HepG2 (cell line): ENCODE results near the gene CKS1B. TPM values are rescaled to one million over a fixed set of nuclear protein-coding genes. Genes with fewer than 3 reads are reported as not detected.

Experiments used
- DR1 ChIP-seq: sonication (generic); formaldehyde crosslinking; IDR thresholded peaks from 2 replicates; pipeline ENCODE4 v1.8.0; 2021; ENCODE audit warnings: mild to moderate bottlenecking, missing genetic modification reagents, inconsistent platforms
- HMGXB3 ChIP-seq: sonication (generic); formaldehyde crosslinking; IDR thresholded peaks from 2 replicates; pipeline ENCODE4 v1.4.0; 2020; ENCODE audit warnings: missing genetic modification reagents, borderline replicate concordance
- MYPOP ChIP-seq: sonication (generic); formaldehyde crosslinking; IDR thresholded peaks from 2 replicates; pipeline ENCODE4 v1.8.1; 2023; ENCODE audit warnings: mild to moderate bottlenecking, moderate library complexity, missing genetic modification reagents
- NONO ChIP-seq, 2 experiments: fragments of 450-650 bp in 1 of 2; sonication (generic) in 1 of 2; formaldehyde crosslinking in 1 of 2; IDR thresholded peaks in 1 of 2; conservative IDR thresholded peaks in 1 of 2; 2 replicates each; pipeline versions ENCODE4 v1.6.1 to v1.8.0; 2017 to 2022; ENCODE audit warnings: mild to moderate bottlenecking in 1 of 2, missing genetic modification reagents in 1 of 2, moderate library complexity in 1 of 2
- NPAS2 ChIP-seq: sonication (generic); formaldehyde crosslinking; IDR thresholded peaks from 2 replicates; pipeline ENCODE4 v1.8.0; 2022; ENCODE audit warnings: mild to moderate bottlenecking, missing genetic modification reagents, borderline replicate concordance
- NR2F6 ChIP-seq, 2 experiments: IDR thresholded peaks; 2 replicates each; pipeline ENCODE4 v1.6.1; 2016; ENCODE audit warnings: antibody characterized with exemption in 1 of 2, mild to moderate bottlenecking in 1 of 2
- RFXAP ChIP-seq: sonication (generic); formaldehyde crosslinking; IDR thresholded peaks from 2 replicates; pipeline ENCODE4 v1.4.0; 2020; ENCODE audit warnings: missing genetic modification reagents, borderline replicate concordance
- RNF2 ChIP-seq: fragments of 450-650 bp; conservative IDR thresholded peaks from 2 replicates; pipeline ENCODE4 v1.6.1; 2016; ENCODE audit warnings: low read depth
- SAP130 ChIP-seq: IDR thresholded peaks from 2 replicates; pipeline ENCODE4 v1.6.1; 2016; ENCODE audit warnings: low read depth
- SMAD9 ChIP-seq: sonication (generic); formaldehyde crosslinking; IDR thresholded peaks from 2 replicates; pipeline ENCODE4 v1.5.1; 2020; ENCODE audit warnings: mild to moderate bottlenecking, missing genetic modification reagents
- SOX13 ChIP-seq, 3 experiments: fragments of 450-650 bp in 1 of 3; sonication (generic) in 1 of 3; formaldehyde crosslinking in 1 of 3; IDR thresholded peaks in 2 of 3; conservative IDR thresholded peaks in 1 of 3; 2 replicates each; pipeline versions ENCODE4 v1.5.0 to v1.6.1; 2016 to 2020; ENCODE audit warnings: antibody characterized with exemption in 1 of 3, mild to moderate bottlenecking in 1 of 3, missing compliant biosample characterization in 1 of 3, missing genetic modification reagents in 1 of 3, moderate library complexity in 1 of 3
- SP4 ChIP-seq: sonication (generic); formaldehyde crosslinking; IDR thresholded peaks from 2 replicates; pipeline ENCODE4 v1.8.1; 2023; ENCODE audit warnings: mild to moderate bottlenecking, missing genetic modification reagents
- TMF1 ChIP-seq: sonication (generic); formaldehyde crosslinking; IDR thresholded peaks from 2 replicates; pipeline ENCODE4 v1.8.1; 2022; ENCODE audit warnings: low read depth, missing genetic modification reagents
- ZMYM3 ChIP-seq: sonication (generic); formaldehyde crosslinking; IDR thresholded peaks from 2 replicates; pipeline ENCODE4 v1.5.1; 2020; ENCODE audit warnings: mild to moderate bottlenecking, missing genetic modification reagents
- ZNF263 ChIP-seq: sonication (generic); formaldehyde crosslinking; IDR thresholded peaks from 2 replicates; pipeline ENCODE4 v1.4.0; 2020; ENCODE audit warnings: missing genetic modification reagents
- ZNF564 ChIP-seq: sonication (generic); formaldehyde crosslinking; IDR thresholded peaks from 2 replicates; pipeline ENCODE4 v1.8.1; 2023; ENCODE audit warnings: mild to moderate bottlenecking, missing genetic modification reagents
- ZNF674 ChIP-seq: sonication (generic); formaldehyde crosslinking; IDR thresholded peaks from 2 replicates; pipeline ENCODE4 v1.5.0; 2020; ENCODE audit warnings: low read depth, mild to moderate bottlenecking, missing genetic modification reagents
- ZNF687 ChIP-seq: sonication (generic); formaldehyde crosslinking; IDR thresholded peaks from 2 replicates; pipeline ENCODE4 v1.5.1; 2020; ENCODE audit warnings: mild to moderate bottlenecking, missing genetic modification reagents, moderate library complexity
- polyA plus RNA-seq, 8 experiments: library from polyadenylated mRNA; depleted of rRNA in 3 of 8; stranded (reverse) in 7 of 8; unstranded in 1 of 8; fragments of >200 nt; fragmentation: Illumina TruSeq in 4 of 8; extraction: Trizol in 4 of 8; gene quantifications; 2 replicates each; pipeline versions ENCODE4 v1.2.1 to v1.2.3, GENCODE V29; 2011 to 2016; ENCODE audit warnings: low read depth in 4 of 8, missing spikeins in 1 of 8, mixed read lengths in 1 of 8; ENCODE audit not compliant: insufficient read depth in 1 of 8
- total RNA-seq, 5 experiments: library from RNA; depleted of rRNA; stranded (reverse); fragments of >200 nt; fragmentation: Illumina TruSeq; extraction: Trizol; gene quantifications; 2 replicates each; pipeline ENCODE4 v1.2.3, GENCODE V29; 2016; ENCODE audit warnings: low read depth in 1 of 5

Gene CKS1B
- total and polyA plus RNA-seq, 2 of the 13 experiments (the other 11 are each of a cell fraction or from before 2014, with no cell fraction given) = 217 to 222 TPM

GRCh38 chr1:154938604-154939399 is 35.7 kb upstream of the CKS1B start (continued):
- no peak for TF ChIP-seq HMGXB3 (CRISPR knock-in tag)
- TF ChIP-seq DR1 (CRISPR knock-in tag) = no peak
- no peak for TF ChIP-seq NR2F6 (IDR thresholded peaks at IDR 0.05)
- no peak for TF ChIP-seq NR2F6 (CRISPR knock-in tag; IDR thresholded peaks at IDR 0.05)
- peak; percentile 5; the same call in 1 of the 2 replicates for TF ChIP-seq ZNF687 (CRISPR knock-in tag)
- no peak for TF ChIP-seq ZNF263 (CRISPR knock-in tag)
- no peak for TF ChIP-seq ZNF564 (CRISPR knock-in tag)
- no peak for TF ChIP-seq SOX13 (IDR thresholded peaks at IDR 0.05)
- no peak for TF ChIP-seq SOX13 (CRISPR knock-in tag; conservative IDR thresholded peaks at IDR 0.05 in 1 of 2, IDR thresholded peaks at IDR 0.05 in 1 of 2)
- no peak for TF ChIP-seq SP4
- TF ChIP-seq MYPOP = no peak
- TF ChIP-seq SMAD9 (CRISPR knock-in tag) = no peak
- peak; percentile 13; the same call in 1 of the 2 replicates for TF ChIP-seq ZMYM3 (CRISPR knock-in tag)
- 0 out of 2 replicates have a peak, but pooled peaks have one; percentile 23 for TF ChIP-seq RFXAP (CRISPR knock-in tag)
- no peak for TF ChIP-seq NPAS2 (CRISPR knock-in tag)
- TF ChIP-seq RNF2 = no peak
- TF ChIP-seq NONO (IDR thresholded peaks at IDR 0.05) = no peak
- TF ChIP-seq NONO (CRISPR knock-in tag; conservative IDR thresholded peaks at IDR 0.05) = peak; percentile 45; the same call in 1 of the 2 replicates
- TF ChIP-seq SAP130 = peak; percentile 31; the same call in 1 of the 2 replicates
- TF ChIP-seq ZNF674 (CRISPR knock-in tag) = no peak
- TF ChIP-seq TMF1 (CRISPR knock-in tag) = no peak
